RWPE1 (cell line): ENCODE measurements around the gene XRCC5.

Experiments
- CTCF ChIA-PET: fragments of 350-600 bp; sonication (Branson Sonifier 250); formaldehyde crosslinking; extraction: SDS; loops from one replicate; lab custom pipeline; 2021; lab: Yijun Ruan, JAX
- POLR2A ChIA-PET: fragments of 400-600 bp; formaldehyde crosslinking; extraction: SDS; loops from one replicate; lab custom pipeline; 2020; ENCODE audit warnings: antibody characterized with exemption; ENCODE audit not compliant: low non-redundant PET; lab: Yijun Ruan, JAX
- DNase-seq: peaks from one replicate; pipeline ENCODE4 v3.0.0; 2012; ENCODE audit warnings: low spot score
- H3K27ac ChIP-seq: fragments of 450-650 bp; 2 replicates; pipeline ENCODE4 v1.5.1; 2017
- TF ChIP-seq, protein P1 (sequence below): fragments of 450-650 bp; conservative IDR thresholded peaks from 2 replicates; pipeline ENCODE4 v1.5.1; 2017; ENCODE audit warnings: low read depth, mild to moderate bottlenecking

Gene XRCC5

DNA sequence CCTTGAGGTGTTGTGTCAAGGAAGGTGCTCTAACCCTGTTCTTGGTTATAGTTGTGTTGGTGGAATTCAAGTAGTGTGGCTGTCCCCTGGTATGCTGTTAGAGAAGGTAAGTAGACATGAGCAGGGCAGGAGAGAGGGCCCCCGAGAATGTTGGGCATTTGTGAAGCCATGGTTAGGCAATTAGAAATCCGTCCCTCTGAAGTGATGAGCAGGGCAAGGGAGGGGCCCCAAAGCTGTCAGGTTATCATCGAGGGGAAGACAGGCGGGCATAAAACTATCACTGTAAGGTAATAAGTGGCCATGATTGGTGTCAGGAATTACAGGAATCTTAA lies 5.2 kb downstream of the XRCC5 start:
- TF ChIP-seq, protein P1, sequence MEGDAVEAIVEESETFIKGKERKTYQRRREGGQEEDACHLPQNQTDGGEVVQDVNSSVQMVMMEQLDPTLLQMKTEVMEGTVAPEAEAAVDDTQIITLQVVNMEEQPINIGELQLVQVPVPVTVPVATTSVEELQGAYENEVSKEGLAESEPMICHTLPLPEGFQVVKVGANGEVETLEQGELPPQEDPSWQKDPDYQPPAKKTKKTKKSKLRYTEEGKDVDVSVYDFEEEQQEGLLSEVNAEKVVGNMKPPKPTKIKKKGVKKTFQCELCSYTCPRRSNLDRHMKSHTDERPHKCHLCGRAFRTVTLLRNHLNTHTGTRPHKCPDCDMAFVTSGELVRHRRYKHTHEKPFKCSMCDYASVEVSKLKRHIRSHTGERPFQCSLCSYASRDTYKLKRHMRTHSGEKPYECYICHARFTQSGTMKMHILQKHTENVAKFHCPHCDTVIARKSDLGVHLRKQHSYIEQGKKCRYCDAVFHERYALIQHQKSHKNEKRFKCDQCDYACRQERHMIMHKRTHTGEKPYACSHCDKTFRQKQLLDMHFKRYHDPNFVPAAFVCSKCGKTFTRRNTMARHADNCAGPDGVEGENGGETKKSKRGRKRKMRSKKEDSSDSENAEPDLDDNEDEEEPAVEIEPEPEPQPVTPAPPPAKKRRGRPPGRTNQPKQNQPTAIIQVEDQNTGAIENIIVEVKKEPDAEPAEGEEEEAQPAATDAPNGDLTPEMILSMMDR, result no peak
- POLR2A ChIA-PET, result interaction anchor here (0.5 kb wide), 1 partner anchor 290 kb away, joined by 4 read pairs; no protein-coding TSS in a partner anchor
- peak overlapping the region; percentile 64 for H3K27ac ChIP-seq
- CTCF ChIA-PET, result interaction anchor here (0.6 to 1.1 kb wide), 8 partner anchors 11 to 298 kb away, joined by 3 to 7 read pairs (median 4); partner anchors contain the start of genes PECR, SMARCAL1 and TMEM169
- no peak for DNase-seq

DNA sequence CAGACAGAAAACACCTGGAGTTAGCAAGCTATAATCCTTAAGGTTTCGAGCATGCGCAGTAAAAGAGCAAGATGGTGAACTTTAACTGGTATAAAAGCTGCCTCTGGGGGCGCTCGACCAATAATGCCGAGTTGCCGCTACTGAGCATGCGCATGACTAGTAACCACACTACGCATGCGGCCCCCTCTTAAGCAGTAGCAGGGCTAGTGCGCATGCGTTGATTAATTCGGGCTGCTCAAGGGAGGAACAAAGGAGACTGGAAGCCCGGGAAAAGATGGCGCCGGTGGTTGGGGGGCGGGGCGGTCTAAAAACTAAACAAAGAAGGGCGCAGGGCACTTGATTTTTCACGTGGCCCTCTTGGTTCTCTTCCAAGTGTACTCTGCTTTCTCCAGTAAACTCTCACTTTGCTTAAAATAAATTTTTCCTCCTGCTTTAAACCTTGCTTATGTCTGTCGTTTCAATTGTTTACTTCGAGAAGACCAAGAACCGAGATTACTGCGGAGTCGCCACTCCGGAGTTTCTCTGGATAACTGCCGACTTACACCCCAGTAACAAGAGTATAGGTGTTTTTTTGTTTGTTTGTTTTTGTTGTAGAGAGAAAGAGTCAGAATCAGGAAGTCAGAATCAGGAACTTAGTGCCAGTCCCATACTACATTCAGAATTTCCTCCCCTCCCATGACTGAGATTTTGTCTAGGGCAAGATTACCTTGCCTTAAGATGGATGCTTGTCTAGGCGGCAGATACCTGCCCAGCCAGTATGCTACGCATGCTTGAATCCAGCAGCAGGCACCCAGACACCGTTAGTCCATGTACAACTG lies 5.8 kb downstream of the XRCC5 start:
- ChIA-PET CTCF (interaction anchor here (0.6 to 1.1 kb wide), 8 partner anchors 10 to 297 kb away, joined by 3 to 7 read pairs (median 4); partner anchors contain the start of genes PECR, SMARCAL1 and TMEM169), POLR2A (interaction anchor here (0.5 kb wide), 1 partner anchor 290 kb away, joined by 4 read pairs; no protein-coding TSS in a partner anchor)
- TF ChIP-seq, protein P1, result peak; percentile 90
- H3K27ac ChIP-seq, result peak overlapping the region; percentile 64
- peak; percentile 99 for DNase-seq

DNA sequence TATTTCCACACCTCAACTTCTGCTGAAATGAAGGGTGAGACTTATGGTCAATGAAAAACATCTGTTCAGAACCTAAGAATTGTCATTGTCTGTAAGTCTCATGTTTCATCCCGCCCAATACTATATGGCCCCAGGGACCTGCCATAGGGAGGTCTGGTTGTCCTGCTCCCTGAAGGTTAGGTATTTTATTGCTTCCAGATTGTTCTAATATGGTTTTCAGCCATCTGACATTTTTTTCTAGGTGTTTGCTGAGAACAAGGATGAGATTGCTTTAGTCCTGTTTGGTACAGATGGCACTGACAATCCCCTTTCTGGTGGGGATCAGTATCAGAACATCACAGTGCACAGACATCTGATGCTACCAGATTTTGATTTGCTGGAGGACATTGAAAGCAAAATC lies 7.3 kb downstream of the XRCC5 start:
- no peak overlapping the region for H3K27ac ChIP-seq
- TF ChIP-seq, protein P1, result no peak
- ChIA-PET POLR2A (no interaction called here), CTCF (no interaction called here)
- no peak for DNase-seq

DNA sequence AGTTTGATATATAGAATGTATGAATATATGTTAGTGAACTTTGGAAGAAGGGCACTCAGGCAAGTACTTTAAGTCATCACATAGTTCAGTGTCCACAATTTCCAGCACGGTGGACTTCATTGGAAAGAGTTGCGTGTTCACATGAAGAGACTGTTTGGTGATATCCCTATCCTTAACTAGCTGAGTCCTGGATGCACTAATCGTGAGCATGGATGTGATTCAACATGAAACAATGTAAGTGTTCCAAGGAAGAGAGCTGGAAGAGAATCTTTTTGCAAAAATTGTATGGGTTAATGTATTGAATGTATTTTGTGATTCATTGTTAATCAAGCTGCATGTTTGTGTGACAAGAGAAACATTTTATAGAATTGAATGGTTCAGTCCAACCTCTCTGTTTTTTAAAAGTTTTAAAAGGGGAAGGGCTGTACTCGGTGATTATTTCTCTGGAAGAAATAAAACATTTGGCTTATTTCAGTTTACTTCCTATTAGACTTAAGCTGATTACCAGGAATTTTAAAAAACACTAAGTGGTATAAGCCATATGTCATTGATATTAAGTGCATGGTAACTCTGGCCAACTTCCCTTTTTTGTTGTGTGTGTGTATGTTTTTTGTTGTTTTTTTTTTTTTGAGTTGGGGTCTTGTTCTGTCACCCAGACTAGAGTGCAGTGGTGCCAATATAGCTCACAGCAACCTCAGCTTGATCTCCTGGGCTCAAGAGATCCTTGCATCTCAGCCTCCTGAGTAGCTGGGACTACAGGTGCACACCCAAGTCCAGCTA lies 8.6 kb downstream of the XRCC5 start:
- no peak overlapping the region for H3K27ac ChIP-seq
- ChIA-PET POLR2A (no interaction called here), CTCF (interaction anchor here (0.6 to 0.7 kb wide), 2 partner anchors 88 to 97 kb away, joined by 3 read pairs; no protein-coding TSS in a partner anchor)
- no peak for DNase-seq
- TF ChIP-seq, protein P1, result no peak

DNA sequence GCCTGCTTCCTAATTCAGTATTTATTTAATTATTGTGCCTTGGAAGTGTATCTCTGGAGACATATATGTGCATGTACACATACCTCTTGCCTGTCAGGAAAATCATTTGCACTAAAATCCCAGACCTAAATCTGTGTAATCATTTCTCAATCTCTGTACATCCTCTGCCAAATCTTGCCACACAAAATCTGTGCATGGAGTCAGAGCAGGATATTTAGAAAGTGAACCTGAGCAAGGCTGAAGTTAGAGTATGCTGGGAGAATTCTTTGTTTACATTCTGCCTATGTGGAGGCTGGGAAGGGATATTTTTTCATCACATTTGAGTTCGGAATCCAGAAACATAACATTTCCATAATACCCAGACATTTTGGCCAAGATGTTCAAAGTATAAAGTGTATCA lies 9.3 kb downstream of the XRCC5 start:
- TF ChIP-seq, protein P1, result no peak
- DNase-seq, result no peak
- no peak overlapping the region for H3K27ac ChIP-seq
- CTCF ChIA-PET, result interaction anchor here (0.6 to 0.7 kb wide), 3 partner anchors 23 to 96 kb away, joined by 3 to 9 read pairs (median 3); no protein-coding TSS in a partner anchor
- POLR2A ChIA-PET, result no interaction called here

DNA sequence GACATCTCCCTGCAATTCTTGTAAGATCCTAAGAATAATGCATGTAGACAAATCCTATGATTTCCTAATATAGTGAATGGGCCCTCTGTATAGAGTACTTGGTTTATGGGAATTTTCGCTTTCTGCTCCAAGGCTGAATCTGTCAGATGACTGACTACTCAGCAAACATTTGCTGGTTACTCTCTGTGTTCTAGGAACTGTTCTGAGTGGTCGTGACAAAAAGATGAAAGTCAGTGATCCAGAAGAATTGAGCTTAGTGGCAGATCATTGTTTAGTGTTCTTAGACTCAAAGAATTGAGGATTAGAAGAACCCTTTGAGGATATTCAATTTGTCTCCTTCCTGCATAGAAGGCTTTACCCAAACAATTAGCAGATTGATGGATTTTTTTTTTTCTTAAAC lies 10.0 kb downstream of the XRCC5 start:
- TF ChIP-seq, protein P1, result no peak
- ChIA-PET CTCF (interaction anchor here (0.6 to 0.7 kb wide), 3 partner anchors 8 to 391 kb away, joined by 4 read pairs; no protein-coding TSS in a partner anchor), POLR2A (no interaction called here)
- no peak for DNase-seq
- no peak overlapping the region for H3K27ac ChIP-seq
